ENCODE measurements around the gene ANKRD31.
"Not testable (repeated sequence)": the region's sequence is repeated elsewhere in the genome, so short reads cannot be mapped to it uniquely, and the experiment has no call there.

ANKRD31 gene

DNA sequence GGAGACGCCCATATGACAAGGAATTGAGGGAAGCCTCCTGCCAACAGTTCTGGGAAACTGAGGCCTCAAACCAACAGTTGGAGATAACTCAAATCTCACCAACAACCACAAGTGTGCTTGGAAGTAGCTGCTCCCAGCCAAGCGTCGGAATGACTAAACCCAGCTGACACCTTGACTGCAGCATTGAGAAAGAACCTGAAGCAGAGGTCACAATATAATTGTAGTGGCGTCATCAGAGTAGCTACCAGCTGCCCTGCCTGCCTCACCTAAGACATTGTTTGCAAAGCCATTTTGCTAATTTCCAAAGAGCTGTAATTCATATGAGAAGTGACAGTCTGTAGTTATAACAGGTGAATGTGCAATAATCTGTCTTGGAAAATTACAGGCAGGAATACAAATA lies 40.8 kb upstream of the ANKRD31 start:
- Mint-ChIP-seq H3K4me1 (no peaks in the 10 kb centered on the region), H3K4me3 (no peak overlapping the region), H3K9me3 (peaks cover 9% of the 10 kb centered on the region), H3K27ac (no peak overlapping the region), H3K36me3 (ENCODE audit: low read depth) (peaks cover 6% of the 10 kb centered on the region), H3K27me3 (ENCODE audit: low read depth) (no peaks in the 10 kb centered on the region)
- TF ChIP-seq, protein P1, sequence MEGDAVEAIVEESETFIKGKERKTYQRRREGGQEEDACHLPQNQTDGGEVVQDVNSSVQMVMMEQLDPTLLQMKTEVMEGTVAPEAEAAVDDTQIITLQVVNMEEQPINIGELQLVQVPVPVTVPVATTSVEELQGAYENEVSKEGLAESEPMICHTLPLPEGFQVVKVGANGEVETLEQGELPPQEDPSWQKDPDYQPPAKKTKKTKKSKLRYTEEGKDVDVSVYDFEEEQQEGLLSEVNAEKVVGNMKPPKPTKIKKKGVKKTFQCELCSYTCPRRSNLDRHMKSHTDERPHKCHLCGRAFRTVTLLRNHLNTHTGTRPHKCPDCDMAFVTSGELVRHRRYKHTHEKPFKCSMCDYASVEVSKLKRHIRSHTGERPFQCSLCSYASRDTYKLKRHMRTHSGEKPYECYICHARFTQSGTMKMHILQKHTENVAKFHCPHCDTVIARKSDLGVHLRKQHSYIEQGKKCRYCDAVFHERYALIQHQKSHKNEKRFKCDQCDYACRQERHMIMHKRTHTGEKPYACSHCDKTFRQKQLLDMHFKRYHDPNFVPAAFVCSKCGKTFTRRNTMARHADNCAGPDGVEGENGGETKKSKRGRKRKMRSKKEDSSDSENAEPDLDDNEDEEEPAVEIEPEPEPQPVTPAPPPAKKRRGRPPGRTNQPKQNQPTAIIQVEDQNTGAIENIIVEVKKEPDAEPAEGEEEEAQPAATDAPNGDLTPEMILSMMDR (IDR thresholded peaks at IDR 0.05; ENCODE audit: unreplicated experiment in 3 of 3), result no peak

GRCh38 chr5:75275756-75276155 lies 39.1 kb upstream of the ANKRD31 start:
- no peak overlapping the region for H3K27ac Mint-ChIP-seq
- H3K9me3 Mint-ChIP-seq, result peaks cover 9% of the 10 kb centered on the region
- TF ChIP-seq, protein P1 (IDR thresholded peaks at IDR 0.05; ENCODE audit: unreplicated experiment in 3 of 3), result no peak
- H3K27me3 Mint-ChIP-seq (ENCODE audit: low read depth), result no peaks in the 10 kb centered on the region
- no peak overlapping the region for H3K4me3 Mint-ChIP-seq
- no peaks in the 10 kb centered on the region for H3K4me1 Mint-ChIP-seq
- H3K36me3 Mint-ChIP-seq (ENCODE audit: low read depth), result peaks cover 6% of the 10 kb centered on the region

GRCh38 chr5:75275147-75275546 lies 38.5 kb upstream of the ANKRD31 start:
- H3K27me3 Mint-ChIP-seq (ENCODE audit: low read depth), result no peaks in the 10 kb centered on the region
- TF ChIP-seq, protein P1 (IDR thresholded peaks at IDR 0.05; ENCODE audit: unreplicated experiment in 3 of 3), result no peak
- H3K36me3 Mint-ChIP-seq (ENCODE audit: low read depth), result peaks cover 6% of the 10 kb centered on the region
- no peak overlapping the region for H3K4me3 Mint-ChIP-seq
- no peak overlapping the region for H3K27ac Mint-ChIP-seq
- no peaks in the 10 kb centered on the region for H3K4me1 Mint-ChIP-seq
- peaks cover 9% of the 10 kb centered on the region for H3K9me3 Mint-ChIP-seq

DNA sequence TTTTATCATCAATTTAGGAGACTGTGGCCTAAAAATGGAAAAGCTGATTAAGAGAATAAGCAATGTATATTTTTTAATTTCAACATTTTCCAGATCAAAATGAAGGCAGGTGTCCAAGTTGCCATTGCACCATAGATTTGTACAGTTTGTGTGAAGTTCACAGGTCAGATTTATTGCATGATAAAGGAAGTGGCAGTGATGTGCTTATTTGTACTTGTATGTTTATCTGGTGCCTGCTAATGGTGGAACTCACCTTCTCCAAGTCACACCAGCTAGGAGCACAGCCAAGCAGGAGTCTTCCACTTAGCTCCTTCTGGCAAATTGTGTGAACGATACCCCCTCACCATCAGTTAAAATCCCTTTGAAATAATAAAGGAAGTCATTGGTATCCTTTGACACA lies 37.8 kb upstream of the ANKRD31 start:
- Mint-ChIP-seq H3K4me1 (no peaks in the 10 kb centered on the region), H3K4me3 (no peak overlapping the region), H3K36me3 (ENCODE audit: low read depth) (peaks cover 6% of the 10 kb centered on the region), H3K27me3 (ENCODE audit: low read depth) (no peaks in the 10 kb centered on the region), H3K27ac (no peak overlapping the region), H3K9me3 (peaks cover 10% of the 10 kb centered on the region)
- TF ChIP-seq, protein P1 (IDR thresholded peaks at IDR 0.05; ENCODE audit: unreplicated experiment in 3 of 3), result no peak

DNA sequence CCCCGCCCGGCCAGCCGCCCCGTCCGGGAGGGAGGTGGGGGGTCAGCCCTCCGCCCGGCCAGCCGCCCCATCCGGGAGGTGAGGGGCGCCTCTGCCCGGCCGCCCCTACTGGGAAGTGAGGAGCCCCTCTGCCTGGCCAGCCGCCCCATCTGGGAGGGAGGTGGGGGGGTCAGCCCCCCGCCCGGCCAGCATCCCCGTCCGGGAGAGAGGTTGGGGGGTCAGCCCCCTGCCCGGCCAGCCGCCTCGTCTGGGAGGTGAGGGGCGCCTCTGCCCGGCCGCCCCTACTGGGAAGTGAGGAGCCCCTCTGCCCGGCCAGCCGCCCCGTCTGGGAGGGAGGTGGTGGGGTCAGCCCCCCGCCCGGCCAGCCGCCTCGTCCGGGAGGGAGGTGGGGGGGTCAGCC lies 33.9 kb upstream of the ANKRD31 start:
- not testable (repeated sequence) for H3K27me3 Mint-ChIP-seq (ENCODE audit: low read depth); H3K4me1 Mint-ChIP-seq; H3K36me3 Mint-ChIP-seq (ENCODE audit: low read depth); H3K27ac Mint-ChIP-seq; H3K4me3 Mint-ChIP-seq
- peaks cover 22% of the 10 kb centered on the region for H3K9me3 Mint-ChIP-seq

DNA sequence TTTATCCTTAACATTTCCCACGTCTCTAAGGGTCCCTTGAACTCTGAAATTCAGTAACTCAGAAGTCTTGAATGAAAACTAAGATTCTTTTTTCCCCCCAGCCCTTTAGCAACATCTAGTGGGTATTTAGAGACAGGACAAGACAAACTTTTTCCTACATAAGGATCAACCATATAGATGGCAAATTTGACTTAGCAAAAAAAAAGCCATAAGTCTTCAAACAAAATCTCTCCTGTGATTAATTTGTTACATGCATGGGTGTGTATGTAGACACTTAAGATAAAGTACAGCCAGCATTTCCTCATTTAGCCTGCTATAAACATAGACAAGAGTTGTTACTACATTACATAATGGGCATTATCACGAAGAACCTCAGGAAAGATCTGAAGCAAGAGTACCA lies 29.1 kb upstream of the ANKRD31 start:
- peaks cover 14% of the 10 kb centered on the region for H3K9me3 Mint-ChIP-seq
- H3K4me1 Mint-ChIP-seq, result peaks cover 5% of the 10 kb centered on the region
- peak overlapping the region in 1 of 3 experiments; percentile 47 for H3K27ac Mint-ChIP-seq
- H3K36me3 Mint-ChIP-seq (ENCODE audit: low read depth), result no peaks in the 10 kb centered on the region
- H3K27me3 Mint-ChIP-seq (ENCODE audit: low read depth), result no peaks in the 10 kb centered on the region
- TF ChIP-seq, protein P1 (IDR thresholded peaks at IDR 0.05; ENCODE audit: unreplicated experiment in 3 of 3), result peak; percentile 42 to 59 (median 54)
- no peak overlapping the region for H3K4me3 Mint-ChIP-seq

Data from nephron (organoid).